GM20000 (cell line): ENCODE data around the gene DLG2.

Source experiments
- DNase-seq: peaks from one replicate; pipeline ENCODE4 v3.0.0; 2012; ENCODE audit warnings: low spot score
- CTCF ChIP-seq: IDR thresholded peaks from 2 replicates; pipeline ENCODE4 v1.5.1; 2012; ENCODE audit warnings: mild to moderate bottlenecking, control low read depth; ENCODE audit errors: extremely low read depth, missing control alignments

Gene DLG2

GRCh38 chr11:83766932-83767331 is 1860.2 kb downstream of the DLG2 start:
- DNase-seq, result no peak
- no peak for TF ChIP-seq CTCF

GRCh38 chr11:83764643-83765042 is 1862.5 kb downstream of the DLG2 start:
- no peak for DNase-seq
- TF ChIP-seq CTCF, result no peak

GRCh38 chr11:83760932-83761331 is 1866.2 kb downstream of the DLG2 start:
- no peak for TF ChIP-seq CTCF
- no peak for DNase-seq

- DNase-seq, result no peak
- no peak for TF ChIP-seq CTCF
These were observed 1868.0 kb downstream of the DLG2 start for GRCh38 chr11:83759148-83759547.

- no peak for DNase-seq
- no peak for TF ChIP-seq CTCF
These were observed 1876.1 kb downstream of the DLG2 start for GRCh38 chr11:83751041-83751440.

GRCh38 chr11:83746921-83747585 is 1880.1 kb downstream of the DLG2 start:
- DNase-seq, result no peak
- no peak for TF ChIP-seq CTCF

GRCh38 chr11:83744620-83745192 is 1882.4 kb downstream of the DLG2 start:
- DNase-seq, result no peak
- no peak for TF ChIP-seq CTCF
